ENCODE data around the gene C1orf115. TPM values are rescaled to one million over a fixed set of nuclear protein-coding genes. Genes with fewer than 3 reads are reported as not detected.
A peak's percentile ranks its signal among the peaks of the same experiment; 100 is the strongest.

The C1orf115 gene
- total and polyA plus RNA-seq, 9 of the 15 experiments (the other 6 are each of a cell fraction or from before 2014, with no cell fraction given), result not detected

DNA sequence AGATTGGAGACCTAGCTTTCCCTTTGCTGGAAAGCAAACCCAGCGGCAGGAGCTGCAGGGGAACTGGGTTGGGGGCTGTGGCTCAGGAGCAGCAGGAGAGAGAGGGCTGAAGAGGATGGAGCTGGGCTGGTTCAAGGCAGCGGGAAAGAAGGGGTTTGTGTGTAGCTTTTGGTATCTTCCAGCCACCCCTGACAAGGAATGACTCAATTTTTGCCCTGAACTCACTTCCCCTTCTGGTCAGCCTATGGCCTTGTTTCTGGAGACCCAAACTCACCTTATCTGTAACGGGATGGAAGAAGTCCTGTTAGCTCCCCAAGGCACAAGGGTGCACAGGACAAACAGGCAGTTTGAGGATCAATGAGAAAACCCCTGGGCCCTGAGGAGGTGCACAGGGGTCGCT lies 13.1 kb downstream of the C1orf115 start:
- BruUV-seq (replicated peaks), result no TSS peak
- no peaks in the 10 kb centered on the region for H4K20me1 ChIP-seq (replicated peaks; ENCODE audit: control insufficient read depth, insufficient read depth, low read length)
- no peak overlapping the region for H2AFZ ChIP-seq (ENCODE audit: low read depth, low read length)
- no peaks in the 10 kb centered on the region for H3K9me3 ChIP-seq (replicated peaks; ENCODE audit: control insufficient read depth, insufficient read depth, low read depth, low read length)
- in situ Hi-C loops (cut with MboI) (no loop called here), intact Hi-C loops (cut with micrococcal nuclease) (no loop called here)
- no peaks in the 10 kb centered on the region for H3K79me2 ChIP-seq (ENCODE audit: control insufficient read depth, insufficient read depth, low read length)
- FAIRE-seq (no peak), DNase-seq (ENCODE audit: extremely low read depth in 1 of 4, low spot score in 3 of 4) (peak in 1 of 4 experiments; percentile 5), ATAC-seq (no peak)
- no peaks in the 10 kb centered on the region for H3K9me1 ChIP-seq (ENCODE audit: control insufficient read depth, insufficient read depth, low read length)
- no peak overlapping the region for H3K9ac ChIP-seq (ENCODE audit: insufficient read depth in 1 of 2, low read depth in 2 of 2, low read length in 2 of 2)
- no peaks in the 10 kb centered on the region for H3K36me3 ChIP-seq (ENCODE audit: control insufficient read depth, insufficient read depth, low read length)
- no peaks in the 10 kb centered on the region for H3K4me1 ChIP-seq (replicated peaks in 1 of 2; ENCODE audit: control insufficient read depth in 2 of 2, insufficient read depth in 2 of 2, low read length in 2 of 2)
- CTCF ChIA-PET (ENCODE audit: low intra/inter-chr PET ratio), result no interaction called here
- peaks cover 4 to 33% of the 10 kb centered on the region in 2 experiments; a peak in 3 of 5 replicates for H3K27me3 ChIP-seq (ENCODE audit: control insufficient read depth in 2 of 2, insufficient read depth in 2 of 2, low read length in 2 of 2)
- no peak overlapping the region for H3K27ac ChIP-seq (ENCODE audit: extremely low read depth, low read depth, low read length)
- H3K4me2 ChIP-seq (ENCODE audit: insufficient read depth, low read length), result no peak overlapping the region
- WGBS (ENCODE audit: insufficient coverage, low coverage, missing lambda C conversion rate), result 2% methylated on average over 4 of the region's 4 CpGs
- H3K4me3 ChIP-seq, result no peak overlapping the region
- POLR2A ChIA-PET, result interaction anchor here (0.6 to 1.4 kb wide), 2 partner anchors 9 to 136 kb away, joined by 3 to 5 read pairs; no protein-coding TSS in a partner anchor
- TF ChIP-seq, protein P1, sequence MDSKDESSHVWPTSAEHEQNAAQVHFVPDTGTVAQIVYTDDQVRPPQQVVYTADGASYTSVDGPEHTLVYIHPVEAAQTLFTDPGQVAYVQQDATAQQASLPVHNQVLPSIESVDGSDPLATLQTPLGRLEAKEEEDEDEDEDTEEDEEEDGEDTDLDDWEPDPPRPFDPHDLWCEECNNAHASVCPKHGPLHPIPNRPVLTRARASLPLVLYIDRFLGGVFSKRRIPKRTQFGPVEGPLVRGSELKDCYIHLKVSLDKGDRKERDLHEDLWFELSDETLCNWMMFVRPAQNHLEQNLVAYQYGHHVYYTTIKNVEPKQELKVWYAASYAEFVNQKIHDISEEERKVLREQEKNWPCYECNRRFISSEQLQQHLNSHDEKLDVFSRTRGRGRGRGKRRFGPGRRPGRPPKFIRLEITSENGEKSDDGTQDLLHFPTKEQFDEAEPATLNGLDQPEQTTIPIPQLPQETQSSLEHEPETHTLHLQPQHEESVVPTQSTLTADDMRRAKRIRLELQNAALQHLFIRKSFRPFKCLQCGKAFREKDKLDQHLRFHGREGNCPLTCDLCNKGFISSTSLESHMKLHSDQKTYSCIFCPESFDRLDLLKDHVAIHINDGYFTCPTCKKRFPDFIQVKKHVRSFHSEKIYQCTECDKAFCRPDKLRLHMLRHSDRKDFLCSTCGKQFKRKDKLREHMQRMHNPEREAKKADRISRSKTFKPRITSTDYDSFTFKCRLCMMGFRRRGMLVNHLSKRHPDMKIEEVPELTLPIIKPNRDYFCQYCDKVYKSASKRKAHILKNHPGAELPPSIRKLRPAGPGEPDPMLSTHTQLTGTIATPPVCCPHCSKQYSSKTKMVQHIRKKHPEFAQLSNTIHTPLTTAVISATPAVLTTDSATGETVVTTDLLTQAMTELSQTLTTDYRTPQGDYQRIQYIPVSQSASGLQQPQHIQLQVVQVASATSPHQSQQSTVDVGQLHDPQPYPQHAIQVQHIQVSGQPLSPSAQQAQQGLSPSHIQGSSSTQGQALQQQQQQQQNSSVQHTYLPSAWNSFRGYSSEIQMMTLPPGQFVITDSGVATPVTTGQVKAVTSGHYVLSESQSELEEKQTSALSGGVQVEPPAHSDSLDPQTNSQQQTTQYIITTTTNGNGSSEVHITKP (IDR thresholded peaks at IDR 0.05; ENCODE audit: partially characterized antibody), result peak; percentile 85
- TF ChIP-seq ZNF57 (CRISPR knock-in tag; IDR thresholded peaks at IDR 0.05) (no peak), CREB1 (IDR thresholded peaks at IDR 0.05) (no peak), CREB1 (CRISPR knock-in tag; IDR thresholded peaks at IDR 0.05) (no peak), SPI1 (IDR thresholded peaks at IDR 0.05; ENCODE audit: borderline replicate concordance, low read depth, low read length) (peak; percentile 37; the same call in 1 of the 2 replicates), YBX1 (IDR thresholded peaks at IDR 0.05) (no peak), RNF2 (IDR thresholded peaks at IDR 0.05) (no peak), LEF1 (IDR thresholded peaks at IDR 0.05) (no peak), ZNF217 (CRISPR knock-in tag; IDR thresholded peaks at IDR 0.05) (no peak)
- TF ChIP-seq, protein P2, sequence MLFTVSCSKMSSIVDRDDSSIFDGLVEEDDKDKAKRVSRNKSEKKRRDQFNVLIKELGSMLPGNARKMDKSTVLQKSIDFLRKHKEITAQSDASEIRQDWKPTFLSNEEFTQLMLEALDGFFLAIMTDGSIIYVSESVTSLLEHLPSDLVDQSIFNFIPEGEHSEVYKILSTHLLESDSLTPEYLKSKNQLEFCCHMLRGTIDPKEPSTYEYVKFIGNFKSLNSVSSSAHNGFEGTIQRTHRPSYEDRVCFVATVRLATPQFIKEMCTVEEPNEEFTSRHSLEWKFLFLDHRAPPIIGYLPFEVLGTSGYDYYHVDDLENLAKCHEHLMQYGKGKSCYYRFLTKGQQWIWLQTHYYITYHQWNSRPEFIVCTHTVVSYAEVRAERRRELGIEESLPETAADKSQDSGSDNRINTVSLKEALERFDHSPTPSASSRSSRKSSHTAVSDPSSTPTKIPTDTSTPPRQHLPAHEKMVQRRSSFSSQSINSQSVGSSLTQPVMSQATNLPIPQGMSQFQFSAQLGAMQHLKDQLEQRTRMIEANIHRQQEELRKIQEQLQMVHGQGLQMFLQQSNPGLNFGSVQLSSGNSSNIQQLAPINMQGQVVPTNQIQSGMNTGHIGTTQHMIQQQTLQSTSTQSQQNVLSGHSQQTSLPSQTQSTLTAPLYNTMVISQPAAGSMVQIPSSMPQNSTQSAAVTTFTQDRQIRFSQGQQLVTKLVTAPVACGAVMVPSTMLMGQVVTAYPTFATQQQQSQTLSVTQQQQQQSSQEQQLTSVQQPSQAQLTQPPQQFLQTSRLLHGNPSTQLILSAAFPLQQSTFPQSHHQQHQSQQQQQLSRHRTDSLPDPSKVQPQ (CRISPR knock-in tag; IDR thresholded peaks at IDR 0.05; ENCODE audit: borderline replicate concordance), result no peak
- TF ChIP-seq, protein P3, sequence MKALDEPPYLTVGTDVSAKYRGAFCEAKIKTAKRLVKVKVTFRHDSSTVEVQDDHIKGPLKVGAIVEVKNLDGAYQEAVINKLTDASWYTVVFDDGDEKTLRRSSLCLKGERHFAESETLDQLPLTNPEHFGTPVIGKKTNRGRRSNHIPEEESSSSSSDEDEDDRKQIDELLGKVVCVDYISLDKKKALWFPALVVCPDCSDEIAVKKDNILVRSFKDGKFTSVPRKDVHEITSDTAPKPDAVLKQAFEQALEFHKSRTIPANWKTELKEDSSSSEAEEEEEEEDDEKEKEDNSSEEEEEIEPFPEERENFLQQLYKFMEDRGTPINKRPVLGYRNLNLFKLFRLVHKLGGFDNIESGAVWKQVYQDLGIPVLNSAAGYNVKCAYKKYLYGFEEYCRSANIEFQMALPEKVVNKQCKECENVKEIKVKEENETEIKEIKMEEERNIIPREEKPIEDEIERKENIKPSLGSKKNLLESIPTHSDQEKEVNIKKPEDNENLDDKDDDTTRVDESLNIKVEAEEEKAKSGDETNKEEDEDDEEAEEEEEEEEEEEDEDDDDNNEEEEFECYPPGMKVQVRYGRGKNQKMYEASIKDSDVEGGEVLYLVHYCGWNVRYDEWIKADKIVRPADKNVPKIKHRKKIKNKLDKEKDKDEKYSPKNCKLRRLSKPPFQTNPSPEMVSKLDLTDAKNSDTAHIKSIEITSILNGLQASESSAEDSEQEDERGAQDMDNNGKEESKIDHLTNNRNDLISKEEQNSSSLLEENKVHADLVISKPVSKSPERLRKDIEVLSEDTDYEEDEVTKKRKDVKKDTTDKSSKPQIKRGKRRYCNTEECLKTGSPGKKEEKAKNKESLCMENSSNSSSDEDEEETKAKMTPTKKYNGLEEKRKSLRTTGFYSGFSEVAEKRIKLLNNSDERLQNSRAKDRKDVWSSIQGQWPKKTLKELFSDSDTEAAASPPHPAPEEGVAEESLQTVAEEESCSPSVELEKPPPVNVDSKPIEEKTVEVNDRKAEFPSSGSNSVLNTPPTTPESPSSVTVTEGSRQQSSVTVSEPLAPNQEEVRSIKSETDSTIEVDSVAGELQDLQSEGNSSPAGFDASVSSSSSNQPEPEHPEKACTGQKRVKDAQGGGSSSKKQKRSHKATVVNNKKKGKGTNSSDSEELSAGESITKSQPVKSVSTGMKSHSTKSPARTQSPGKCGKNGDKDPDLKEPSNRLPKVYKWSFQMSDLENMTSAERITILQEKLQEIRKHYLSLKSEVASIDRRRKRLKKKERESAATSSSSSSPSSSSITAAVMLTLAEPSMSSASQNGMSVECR (CRISPR knock-in tag; IDR thresholded peaks at IDR 0.05), result no peak
